ENCODE data around the gene CCDC106. TPM values are rescaled to one million over a fixed set of nuclear protein-coding genes. Genes with fewer than 3 reads are reported as not detected.

CCDC106 gene
- total and polyA plus RNA-seq, 2 experiments from 2014 or later = 42.4 to 43.5 TPM

- no peak for TF ChIP-seq CTCF (IDR thresholded peaks at IDR 0.05; ENCODE audit: low read depth, low read length)
- no peak for DNase-seq (ENCODE audit: low read depth in 1 of 2, low spot score in 1 of 2)
- no peak overlapping the region for H3K27ac ChIP-seq
Measured at GRCh38 chr19:55616395-55616875, 31.6 kb upstream of the CCDC106 start.

GRCh38 chr19:55617426-55617825 is 30.6 kb upstream of the CCDC106 start:
- no peak for TF ChIP-seq CTCF (IDR thresholded peaks at IDR 0.05; ENCODE audit: low read depth, low read length)
- Histone ChIP-seq H3K27ac (peak overlapping the region; percentile 25), H3K27me3 (no peaks in the 10 kb centered on the region), H3K36me3 (peaks cover 22% of the 10 kb centered on the region), H3K4me3 (no peak overlapping the region), H3K9me3 (ENCODE audit: low read depth) (no peaks in the 10 kb centered on the region), H3K4me1 (ENCODE audit: low read depth) (no peaks in the 10 kb centered on the region)
- DNase-seq (ENCODE audit: low read depth in 1 of 2, low spot score in 1 of 2) = no peak

More at GRCh38 chr19:55616395-55616875, 31.6 kb upstream of the CCDC106 start:
- no peaks in the 10 kb centered on the region for H3K9me3 ChIP-seq (ENCODE audit: low read depth)
- H3K4me3 ChIP-seq = no peak overlapping the region
- H3K36me3 ChIP-seq = peaks cover 19% of the 10 kb centered on the region
- H3K4me1 ChIP-seq (ENCODE audit: low read depth) = peaks cover 4% of the 10 kb centered on the region
- no peaks in the 10 kb centered on the region for H3K27me3 ChIP-seq

GRCh38 chr19:55618426-55618825 is 29.6 kb upstream of the CCDC106 start:
- DNase-seq (ENCODE audit: low read depth in 1 of 2, low spot score in 1 of 2) = no peak
- TF ChIP-seq CTCF (IDR thresholded peaks at IDR 0.05; ENCODE audit: low read depth, low read length) = no peak
- H3K4me3 ChIP-seq = no peak overlapping the region
- H3K4me1 ChIP-seq (ENCODE audit: low read depth) = peaks cover 1% of the 10 kb centered on the region
- H3K9me3 ChIP-seq (ENCODE audit: low read depth) = no peaks in the 10 kb centered on the region
- H3K36me3 ChIP-seq = peaks cover 22% of the 10 kb centered on the region
- H3K27ac ChIP-seq = no peak overlapping the region
- H3K27me3 ChIP-seq = no peaks in the 10 kb centered on the region

- Histone ChIP-seq H3K4me3 (no peak overlapping the region), H3K27me3 (no peaks in the 10 kb centered on the region), H3K27ac (no peak overlapping the region), H3K9me3 (ENCODE audit: low read depth) (no peaks in the 10 kb centered on the region), H3K36me3 (peaks cover 22% of the 10 kb centered on the region), H3K4me1 (ENCODE audit: low read depth) (peaks cover 3% of the 10 kb centered on the region)
- peak in 1 of 2 donors; percentile 40 for DNase-seq (ENCODE audit: low read depth in 1 of 2, low spot score in 1 of 2)
- no peak for TF ChIP-seq CTCF (IDR thresholded peaks at IDR 0.05; ENCODE audit: low read depth, low read length)
Measured at GRCh38 chr19:55619286-55619685, 28.7 kb upstream of the CCDC106 start.

GRCh38 chr19:55620410-55621204 is 27.4 kb upstream of the CCDC106 start:
- no peaks in the 10 kb centered on the region for H3K27me3 ChIP-seq
- no peak for TF ChIP-seq CTCF (IDR thresholded peaks at IDR 0.05; ENCODE audit: low read depth, low read length)
- peak in 1 of 2 donors; percentile 43 for DNase-seq (ENCODE audit: low read depth in 1 of 2, low spot score in 1 of 2)

More at GRCh38 chr19:55620410-55621204, 27.4 kb upstream of the CCDC106 start:
- Histone ChIP-seq H3K9me3 (ENCODE audit: low read depth) (no peaks in the 10 kb centered on the region), H3K4me1 (ENCODE audit: low read depth) (peaks cover 3% of the 10 kb centered on the region), H3K4me3 (no peak overlapping the region), H3K27ac (no peak overlapping the region), H3K36me3 (peaks cover 20% of the 10 kb centered on the region)

Measured in cardiac muscle cell (in vitro differentiated cells and primary cell).